ENCODE results near the gene PKM. TPM values are rescaled to one million over a fixed set of nuclear protein-coding genes. Genes with fewer than 3 reads are reported as not detected.
A peak's percentile ranks its signal among the peaks of the same experiment; 100 is the strongest.
"Not testable (repeated sequence)": the region's sequence is repeated elsewhere in the genome, so short reads cannot be mapped to it uniquely, and the experiment has no call there.

The PKM gene
- total RNA-seq, 1 donor from 2014 or later: 221 TPM

DNA sequence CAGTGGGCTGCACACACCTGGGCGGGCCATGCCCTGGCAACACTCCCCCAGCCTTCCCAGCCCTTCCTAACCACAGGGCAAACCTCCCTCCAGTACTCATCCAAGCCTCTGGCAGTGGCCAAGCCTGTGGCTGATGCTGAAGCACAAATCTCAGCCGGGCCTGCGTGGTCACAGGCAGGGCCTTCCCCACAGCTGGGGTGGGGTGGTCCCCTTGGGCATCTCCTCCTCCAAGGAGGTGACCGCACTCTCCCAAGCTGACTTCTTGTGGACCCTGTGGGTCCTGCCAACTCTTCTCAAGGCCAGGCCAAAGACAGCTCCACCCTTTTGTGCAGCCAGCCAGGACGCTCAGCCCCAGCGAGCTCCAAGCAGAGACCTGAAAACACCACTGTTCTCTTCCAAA, 54.8 kb downstream of the PKM start:
- DNase-seq: no peak

DNA sequence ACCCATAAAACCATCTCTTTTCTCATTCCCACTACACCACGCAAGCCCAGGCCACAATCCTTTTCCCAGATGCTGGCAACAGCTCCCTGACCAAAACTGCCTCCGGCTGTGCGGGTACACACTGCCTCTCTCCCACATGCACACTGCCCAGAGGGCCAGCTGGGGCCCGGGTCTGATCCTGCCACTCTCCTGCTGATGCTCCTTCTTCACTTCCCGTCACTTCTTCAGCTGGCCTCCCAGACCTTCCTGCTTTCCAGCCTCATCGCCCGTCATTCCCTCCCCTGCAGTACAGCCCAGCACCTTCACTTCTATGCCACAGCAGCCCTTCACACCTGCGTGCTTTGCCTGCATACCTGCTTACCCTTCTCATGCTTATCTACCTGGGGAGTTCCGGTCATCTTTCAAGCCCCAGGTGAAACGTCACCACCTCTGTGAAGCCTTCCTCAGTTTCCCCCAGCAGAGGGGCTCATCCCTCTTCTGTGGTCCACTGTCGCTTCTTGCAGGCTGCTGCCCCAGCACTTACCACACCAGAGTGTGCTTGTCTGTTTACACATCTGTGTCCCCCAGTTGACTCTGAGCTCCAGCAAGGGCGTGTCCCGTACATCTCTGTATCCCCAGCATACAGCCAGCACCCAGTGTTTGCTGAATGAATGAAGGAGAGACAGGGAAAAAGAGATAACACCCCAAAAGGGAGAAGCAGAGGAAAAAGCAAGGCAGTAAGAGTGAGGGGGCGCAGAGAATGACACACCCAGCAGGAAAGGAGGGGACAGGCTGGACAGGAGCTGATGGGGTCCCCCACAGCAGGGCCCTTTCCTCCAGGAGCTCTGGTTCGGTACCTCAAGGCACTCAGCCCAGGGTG, 55.6 kb downstream of the PKM start:
- no peak for DNase-seq

DNA sequence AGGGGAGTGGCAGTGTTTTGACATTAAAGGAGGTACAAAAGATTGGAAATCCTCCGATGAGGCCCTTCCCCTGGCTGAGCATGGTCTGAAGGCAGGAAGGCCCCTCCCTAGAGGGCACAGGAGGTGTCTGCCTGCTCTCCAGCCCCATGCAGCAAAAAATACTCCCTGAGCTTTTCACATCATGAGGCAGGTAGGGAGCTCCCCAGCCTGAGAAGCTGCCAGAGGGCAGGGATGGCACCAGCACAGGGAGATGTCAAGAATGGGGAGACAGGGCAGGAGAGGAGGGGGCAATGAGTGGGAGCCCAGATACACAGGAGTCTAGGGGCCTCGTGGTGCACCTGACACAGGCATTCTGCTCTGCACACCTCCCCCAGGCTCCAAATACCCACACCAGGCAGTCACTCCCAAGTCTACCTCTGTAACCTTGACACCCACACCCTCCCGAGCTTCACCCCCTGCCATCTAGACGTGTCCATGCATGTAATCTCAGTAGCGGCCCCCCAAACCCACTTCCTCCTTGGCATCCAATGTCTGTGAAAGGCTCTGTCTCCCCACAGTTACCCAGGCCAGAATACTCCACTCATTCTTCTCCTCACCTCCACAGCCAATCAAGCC, 56.3 kb downstream of the PKM start:
- DNase-seq: no peak

DNA sequence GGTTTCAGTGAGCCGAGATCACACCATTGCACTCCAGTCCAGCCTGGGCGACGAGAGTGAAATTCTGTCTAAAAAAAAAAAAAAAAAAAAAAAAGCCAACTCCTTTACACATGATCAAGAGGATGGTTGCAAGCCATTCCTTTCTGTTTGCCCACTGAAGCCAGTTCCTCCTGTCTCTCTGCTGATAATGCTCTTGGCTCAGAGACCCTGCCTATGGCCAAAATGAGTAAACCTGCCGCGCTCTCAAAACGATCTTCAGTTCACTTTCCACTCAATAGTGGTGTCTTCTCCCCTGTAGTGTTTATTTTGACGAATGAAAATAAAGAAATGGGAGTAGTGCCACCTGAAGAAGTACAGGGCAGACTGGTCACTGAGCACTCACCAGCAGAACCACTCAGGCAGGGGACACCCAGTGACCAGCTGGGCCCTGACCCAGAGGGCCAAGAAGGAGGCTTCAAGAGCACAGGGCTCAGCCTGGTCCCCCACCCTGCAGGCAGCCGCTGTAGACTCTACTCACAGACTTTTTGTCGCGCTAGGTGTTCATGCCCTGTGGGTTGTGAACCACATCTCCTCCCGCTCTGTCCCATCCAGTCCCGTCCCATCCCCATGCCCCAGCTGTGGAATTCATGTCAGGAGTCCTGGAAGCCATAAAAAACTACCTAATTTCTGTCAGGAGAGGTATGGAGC, 57.0 kb downstream of the PKM start:
- DNase-seq: no peak

DNA sequence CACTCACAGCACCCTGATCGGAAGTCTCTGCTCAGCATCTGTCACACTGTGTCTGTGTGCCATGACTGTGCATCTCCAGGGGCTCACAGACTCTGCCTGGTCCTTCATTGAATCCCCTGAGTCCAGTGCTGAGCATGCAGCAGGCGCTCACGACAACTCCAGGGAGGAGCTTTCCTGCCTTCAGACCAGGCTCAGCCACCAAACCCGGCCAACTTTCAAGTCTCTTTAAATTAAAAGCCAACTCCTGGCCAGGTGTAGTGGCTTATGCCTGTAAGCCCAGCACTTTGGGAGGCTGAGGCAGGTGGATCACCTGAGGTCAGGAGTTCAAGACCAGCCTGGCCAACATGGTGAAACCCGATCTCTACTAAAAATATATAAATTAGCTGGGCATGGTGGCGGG, 57.6 kb downstream of the PKM start:
- DNase-seq: no peak

DNA sequence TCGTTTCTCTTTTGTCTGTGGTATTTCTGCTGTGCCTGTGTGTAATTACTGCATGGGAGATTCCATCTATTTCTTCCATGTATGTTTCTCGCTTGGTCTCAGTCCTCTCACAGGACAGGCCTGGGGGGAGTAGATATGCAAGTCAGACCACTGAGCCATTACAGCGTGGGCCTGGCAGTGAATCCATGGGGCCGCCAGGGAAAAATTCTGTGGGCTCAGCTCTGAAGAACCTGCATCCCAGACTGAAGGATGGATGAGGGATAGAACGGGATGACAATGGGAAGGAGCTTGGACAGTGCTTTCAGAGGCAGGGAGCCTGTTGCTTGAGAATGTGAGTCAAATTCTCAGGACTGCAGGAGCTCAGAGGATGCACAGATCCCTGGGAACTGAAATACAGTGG, 58.2 kb downstream of the PKM start:
- no peak for DNase-seq

DNA sequence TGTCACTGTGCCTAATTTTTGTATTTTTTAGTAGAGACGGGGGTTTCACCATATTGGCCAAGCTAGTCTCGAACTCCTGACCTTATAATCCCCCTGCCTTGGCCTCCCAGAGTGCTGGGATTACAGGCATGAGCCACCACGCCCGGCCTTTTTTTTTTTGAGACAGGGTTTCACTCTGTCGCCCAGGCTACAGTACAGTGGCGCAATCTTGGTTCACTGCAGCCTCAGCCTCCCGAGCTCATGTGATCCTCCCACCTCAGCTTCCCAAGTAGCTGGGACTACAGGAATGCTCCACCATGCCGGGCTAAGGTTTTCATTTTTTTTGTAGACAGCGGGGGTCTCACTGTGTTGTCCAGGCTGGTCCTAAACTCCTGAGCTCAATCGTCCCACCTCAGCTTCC, 59.0 kb downstream of the PKM start:
- DNase-seq: not testable (repeated sequence)

DNA sequence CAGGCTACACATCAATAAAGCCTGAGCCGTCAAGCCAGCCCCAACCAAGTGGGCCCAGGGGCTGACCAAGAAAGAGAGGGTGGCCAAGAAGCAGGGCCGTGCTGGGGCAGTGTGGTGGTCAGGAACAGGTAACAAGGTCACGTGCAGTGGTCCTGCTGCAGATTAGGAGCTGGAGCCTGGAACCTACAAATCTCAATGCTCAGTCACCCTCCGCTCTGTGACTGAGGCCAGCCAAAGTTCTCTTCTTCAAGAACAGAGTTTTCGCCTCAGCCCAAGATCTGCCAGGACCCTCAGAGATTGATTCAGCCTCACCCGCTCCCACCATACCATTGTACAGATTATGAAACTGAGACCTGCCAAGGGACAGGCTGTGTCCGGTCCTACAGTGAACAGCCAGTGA, 60.3 kb downstream of the PKM start:
- DNase-seq: no peak

DNA sequence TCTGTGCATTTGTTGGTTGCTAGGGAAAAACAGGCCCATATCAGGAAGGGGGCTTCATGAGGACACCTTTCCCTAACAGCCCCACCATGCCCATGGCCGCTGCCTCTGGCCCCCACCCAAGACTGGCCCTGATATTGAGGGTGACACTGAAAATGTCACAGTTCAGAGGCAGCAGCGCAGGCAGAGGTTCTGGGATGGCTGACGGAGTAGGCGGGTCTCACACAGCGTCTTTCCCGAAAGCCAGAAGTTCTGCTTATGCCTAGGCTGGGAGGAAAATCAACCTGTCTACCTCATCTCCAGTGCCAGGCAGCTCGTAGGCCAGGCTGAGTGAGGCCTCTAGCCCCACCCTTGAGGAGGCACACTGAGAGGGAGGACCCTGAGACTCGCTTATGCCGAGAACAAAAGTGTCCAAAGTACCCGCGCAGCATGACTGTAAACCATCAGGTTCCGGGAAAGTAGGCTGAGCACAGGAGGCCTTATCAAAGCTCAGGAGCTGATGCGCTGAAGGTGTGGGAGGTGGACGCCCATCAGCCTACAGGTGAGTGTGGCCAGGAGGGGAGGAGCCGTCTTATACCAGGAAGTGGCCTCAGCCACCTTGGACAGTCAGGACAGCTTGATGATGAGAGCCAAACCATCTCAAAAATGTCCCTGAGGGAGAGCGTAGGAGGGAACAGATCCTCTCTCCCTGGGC, 60.9 kb downstream of the PKM start:
- no peak for DNase-seq

DNA sequence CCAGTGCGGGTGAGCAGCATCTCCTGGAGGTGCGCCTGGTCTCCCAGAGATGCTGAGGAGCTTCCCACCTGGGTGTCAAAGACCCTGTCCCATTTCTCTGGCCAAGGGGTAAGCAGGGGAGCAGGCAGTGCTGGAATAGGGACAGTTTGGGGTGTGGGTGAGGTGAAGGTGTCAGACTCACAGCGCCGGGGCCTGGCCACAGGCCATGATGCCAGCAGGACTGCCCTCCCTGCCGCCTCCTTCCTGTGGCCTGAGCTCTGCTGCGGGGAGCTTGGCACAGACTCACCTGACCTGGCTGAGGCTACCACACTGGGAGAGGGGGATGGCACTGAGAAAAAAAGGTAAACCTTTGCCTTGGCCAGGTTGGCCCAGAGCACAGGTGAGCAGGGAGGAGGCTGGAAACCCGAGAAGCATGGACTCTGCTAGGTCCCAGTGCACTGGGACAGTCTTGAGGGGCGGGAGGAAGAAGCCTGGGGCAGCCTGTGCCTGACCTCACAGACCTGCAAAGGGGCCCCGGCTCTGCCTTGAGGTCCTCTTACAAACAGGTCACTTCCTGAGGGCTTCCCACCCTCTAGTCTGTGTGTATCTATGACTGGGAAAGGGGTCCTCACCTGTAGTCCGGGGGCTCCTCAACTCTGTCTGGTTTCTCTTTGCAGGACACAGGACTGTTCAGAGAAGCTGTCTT, 61.6 kb downstream of the PKM start:
- DNase-seq: no peak

DNA sequence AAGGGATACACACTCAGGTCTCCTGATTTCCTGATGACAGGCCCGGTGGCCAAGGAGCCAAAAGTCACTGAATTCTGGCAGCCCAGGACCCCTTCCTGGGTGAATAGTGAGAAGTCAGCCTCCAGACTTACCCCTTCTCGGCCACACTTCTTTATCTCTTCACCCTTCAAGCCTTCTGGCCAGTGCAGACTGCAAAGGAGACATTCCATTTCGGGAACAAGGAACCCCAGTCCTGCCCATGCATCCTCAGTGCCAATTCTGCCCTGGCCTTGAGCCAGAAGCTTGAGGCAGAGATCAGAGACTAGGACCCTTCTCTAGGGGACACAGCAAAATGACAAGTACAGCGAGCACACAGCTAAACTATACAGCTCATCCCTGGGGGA, 62.2 kb downstream of the PKM start:
- no peak for DNase-seq

DNA sequence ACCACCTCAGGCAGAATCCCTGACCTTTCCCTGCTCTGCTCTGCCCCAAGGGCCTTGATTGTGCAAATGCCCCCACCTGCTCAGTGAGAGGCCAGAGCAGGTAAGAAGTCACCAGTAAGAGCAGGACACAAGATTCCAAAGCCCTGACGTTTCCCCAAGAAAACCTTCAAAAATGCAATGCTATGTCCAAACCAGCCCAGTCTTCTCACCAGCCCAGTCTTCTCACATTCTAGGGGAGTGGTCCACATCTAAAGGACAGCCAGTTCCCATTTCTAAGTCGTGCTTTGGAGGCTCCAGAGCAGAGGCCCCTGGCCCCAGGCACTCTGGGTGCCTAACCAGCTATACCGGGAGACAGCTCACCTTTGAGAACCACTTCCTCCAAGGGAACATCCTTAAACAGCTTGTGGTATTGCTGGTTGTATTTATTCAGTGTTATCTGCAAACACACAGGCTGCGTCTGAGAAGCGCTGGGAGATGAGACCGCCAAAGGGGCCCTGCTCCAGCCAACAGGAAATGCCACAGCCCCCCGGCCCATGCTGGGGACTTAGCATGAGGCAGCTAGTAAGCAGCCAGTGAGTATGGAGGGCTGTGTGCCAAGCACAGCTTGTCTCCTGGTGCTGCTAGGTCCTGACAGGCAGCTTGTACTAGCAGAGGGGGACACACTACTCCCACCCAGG, 62.7 kb downstream of the PKM start:
- DNase-seq: peak; percentile 19

DNA sequence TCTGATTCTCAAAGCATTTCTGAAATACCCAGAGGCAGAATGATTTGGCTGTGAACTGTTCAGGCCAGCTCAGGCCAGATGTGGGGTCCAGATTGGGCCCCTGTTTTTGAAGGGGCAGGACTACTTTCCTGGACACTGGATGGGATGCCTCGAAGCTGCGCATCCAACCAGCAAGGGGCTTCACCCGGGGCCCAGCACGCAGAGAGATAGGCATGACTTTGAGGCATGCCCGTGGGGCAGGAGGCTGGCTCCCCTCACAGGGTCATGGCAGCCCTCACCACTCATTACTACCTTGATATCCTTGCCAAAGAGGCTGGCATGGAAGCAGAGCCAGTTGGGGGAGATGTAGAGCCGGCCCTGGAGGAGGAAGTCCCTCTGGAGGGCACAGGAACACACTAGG, 63.5 kb downstream of the PKM start:
- DNase-seq: no peak

DNA sequence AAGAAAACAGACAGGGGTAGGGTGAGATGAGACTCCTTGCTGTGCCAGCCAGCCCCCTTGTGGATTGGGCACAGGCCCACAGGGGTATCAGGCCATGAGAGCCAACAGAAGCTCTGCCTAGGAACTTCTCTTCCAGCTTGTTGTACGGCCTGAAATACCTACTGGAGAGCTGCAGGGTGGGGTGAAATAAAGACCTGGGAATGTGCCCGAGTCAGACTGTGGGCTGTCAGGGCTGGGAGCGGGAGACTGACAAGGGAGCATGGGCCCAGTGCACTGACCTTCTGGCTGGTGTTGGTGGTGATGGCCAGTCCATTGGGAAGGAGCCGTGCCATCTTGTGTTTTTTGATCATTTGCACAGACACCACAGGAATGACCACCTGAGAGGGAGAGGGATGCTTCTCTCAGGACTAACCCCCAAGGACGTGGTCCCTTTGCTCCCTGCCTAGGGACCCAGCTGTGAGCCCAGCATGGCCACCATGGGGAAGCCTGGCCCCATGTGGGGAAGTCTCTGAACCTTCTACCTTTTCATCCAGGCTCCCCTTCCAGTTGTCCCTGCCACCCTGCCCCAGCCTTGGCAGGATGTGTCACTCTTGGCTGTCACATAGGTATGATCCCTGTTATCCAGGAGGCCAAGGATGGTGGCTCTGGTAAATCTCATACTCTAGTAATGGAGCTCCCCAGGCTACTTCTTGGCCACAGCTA, 64.1 kb downstream of the PKM start:
- no peak for DNase-seq

DNA sequence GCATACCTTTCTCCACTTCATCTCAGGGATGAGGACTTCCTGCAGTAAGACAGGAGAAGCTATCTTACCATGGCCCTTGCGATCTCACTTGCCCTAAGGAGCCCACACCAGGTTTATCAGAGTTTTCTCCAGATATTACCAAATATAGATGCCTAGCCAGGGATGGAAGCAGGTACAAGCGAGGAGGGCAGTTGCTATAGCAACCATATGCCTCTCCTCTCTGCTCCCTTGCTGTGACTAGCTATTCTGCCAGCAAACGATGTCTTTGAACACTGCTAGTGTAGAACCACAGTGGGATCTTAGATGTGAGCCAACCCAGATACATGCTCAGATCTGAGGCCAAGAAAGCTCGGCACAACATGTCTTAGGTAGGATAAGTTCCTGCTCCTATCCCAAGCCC, 67.3 kb downstream of the PKM start:
- DNase-seq: no peak

DNA sequence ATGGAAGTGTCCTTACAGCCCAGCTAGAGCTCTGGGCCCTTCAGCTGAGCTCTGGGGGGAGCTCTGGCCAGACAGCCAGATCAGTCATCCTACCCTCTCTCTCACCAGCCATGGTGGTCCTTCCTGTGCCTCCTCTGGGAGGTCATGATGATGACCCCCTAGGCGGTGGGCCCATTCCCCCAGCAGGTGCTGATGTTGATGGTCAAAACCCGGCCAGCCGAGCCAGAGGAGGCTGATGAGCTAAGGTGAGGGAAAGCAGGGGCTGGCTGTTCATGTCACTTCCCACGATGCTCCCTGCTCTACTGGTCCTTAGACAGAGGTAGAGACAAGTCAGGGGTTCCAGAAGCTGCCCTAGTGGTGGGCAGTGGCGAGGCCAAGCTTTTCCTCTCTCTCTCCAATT, 68.4 kb downstream of the PKM start:
- no peak for DNase-seq

DNA sequence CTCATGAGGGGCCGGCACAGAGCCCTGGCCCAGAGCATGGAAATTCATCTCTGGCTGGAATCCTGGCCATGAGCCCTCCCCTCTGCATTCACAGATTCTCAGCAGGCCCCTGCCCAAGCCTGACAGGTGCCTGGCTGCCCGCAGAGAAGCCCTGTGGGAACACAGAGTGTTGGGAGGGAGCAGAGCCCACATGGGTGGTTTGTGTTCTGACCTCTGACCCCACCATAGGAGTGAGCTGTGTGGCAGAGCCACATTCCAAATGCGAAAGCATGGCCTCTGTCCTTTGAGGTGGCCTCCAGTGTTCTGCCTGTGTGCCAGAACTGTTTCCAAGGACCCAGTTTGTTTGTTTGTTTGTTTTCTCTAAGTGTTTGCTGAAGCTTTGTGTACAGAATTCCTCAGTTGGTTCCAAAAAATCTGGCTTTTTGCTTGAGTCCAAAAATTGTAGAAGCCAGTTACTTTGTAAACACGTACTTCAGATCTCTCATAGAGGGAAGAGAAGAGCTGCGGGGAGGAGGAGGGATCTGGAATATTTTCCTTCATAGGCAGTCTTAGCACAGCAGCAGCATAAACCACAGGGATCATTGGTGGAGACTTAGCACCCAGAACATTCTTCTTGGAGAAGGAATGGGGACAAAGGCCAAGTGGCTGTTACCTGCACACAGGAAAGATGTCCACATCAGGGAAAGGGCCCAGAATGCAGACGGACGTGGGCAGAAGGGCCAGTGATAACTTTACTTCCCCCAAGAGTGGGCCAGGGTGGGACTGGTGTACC, 69.4 kb downstream of the PKM start:
- no peak for DNase-seq

DNA sequence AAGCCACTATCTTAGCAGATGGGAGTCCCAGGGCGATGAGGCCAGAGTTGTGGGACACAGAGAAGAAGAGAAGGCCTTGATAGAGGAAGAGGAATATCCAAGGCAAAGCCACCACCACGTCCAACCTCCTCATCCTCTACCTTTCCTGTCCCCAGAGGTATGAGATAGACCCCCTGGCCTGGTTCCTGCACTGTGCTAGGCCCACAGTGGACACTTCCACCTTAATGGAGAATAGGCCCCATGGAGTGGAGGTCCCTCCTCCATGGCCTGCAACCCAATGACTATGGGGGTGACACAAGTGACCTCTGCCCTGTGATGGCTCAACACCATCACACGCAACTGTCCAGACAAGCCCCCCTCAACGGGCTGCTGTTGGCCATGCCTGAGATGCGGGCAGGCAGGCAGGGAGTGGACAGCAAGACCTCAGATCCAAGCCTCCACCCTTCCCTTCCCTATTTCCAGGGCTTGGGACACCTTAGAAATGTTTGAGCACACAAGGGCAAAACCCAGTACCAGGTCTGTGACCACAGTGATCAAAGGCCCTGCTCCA, 70.2 kb downstream of the PKM start:
- no peak for DNase-seq

DNA sequence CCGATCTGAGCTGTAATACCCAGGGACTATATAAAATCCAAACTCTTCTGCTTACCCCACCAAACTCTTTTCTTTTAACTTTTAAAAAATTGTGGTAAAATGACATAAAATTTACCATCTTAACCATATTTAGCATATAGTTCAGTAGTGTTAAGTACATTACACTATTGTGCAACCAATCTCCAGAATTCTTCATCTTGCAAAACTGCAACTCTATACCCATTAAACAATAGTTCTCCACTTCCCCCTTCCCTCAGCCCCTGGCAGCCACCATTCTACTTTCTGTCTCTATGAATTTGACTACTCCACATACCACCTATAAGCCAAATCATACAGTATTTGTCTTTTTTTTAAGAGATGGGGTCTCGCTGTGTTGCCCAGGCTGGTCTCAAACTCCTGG, 74.1 kb downstream of the PKM start:
- no peak for DNase-seq
